NCI-H2171 treated with DMSO at 0.1 percent for 48 hours (cell line): ENCODE measurements around the gene FXYD7.

ENCODE experiments used
- DNase-seq: peaks from one replicate; lab custom pipeline; 2025; lab: John Stamatoyannopoulos, UW

The FXYD7 gene

DNA sequence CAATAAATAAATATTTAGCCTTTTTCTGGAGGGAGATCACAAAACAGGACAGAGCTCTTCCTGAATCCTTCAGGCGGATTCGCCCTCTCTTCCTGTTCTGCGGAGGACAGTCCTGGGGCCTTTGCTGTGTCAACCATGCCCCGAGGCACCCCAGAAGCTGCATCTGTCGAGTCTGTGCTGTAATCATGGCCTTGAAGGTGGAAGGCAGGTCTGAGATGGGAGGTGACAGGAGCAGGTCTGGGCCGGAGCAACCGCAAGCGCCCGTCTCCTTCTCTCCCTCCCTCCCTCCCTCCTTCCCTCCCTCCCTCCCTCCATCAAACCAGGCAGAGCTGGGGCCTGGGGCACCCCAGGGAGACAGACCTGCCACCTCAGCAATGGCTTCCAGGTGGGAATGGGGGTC is 32.1 kb upstream of the FXYD7 start:
- DNase-seq: no peak

DNA sequence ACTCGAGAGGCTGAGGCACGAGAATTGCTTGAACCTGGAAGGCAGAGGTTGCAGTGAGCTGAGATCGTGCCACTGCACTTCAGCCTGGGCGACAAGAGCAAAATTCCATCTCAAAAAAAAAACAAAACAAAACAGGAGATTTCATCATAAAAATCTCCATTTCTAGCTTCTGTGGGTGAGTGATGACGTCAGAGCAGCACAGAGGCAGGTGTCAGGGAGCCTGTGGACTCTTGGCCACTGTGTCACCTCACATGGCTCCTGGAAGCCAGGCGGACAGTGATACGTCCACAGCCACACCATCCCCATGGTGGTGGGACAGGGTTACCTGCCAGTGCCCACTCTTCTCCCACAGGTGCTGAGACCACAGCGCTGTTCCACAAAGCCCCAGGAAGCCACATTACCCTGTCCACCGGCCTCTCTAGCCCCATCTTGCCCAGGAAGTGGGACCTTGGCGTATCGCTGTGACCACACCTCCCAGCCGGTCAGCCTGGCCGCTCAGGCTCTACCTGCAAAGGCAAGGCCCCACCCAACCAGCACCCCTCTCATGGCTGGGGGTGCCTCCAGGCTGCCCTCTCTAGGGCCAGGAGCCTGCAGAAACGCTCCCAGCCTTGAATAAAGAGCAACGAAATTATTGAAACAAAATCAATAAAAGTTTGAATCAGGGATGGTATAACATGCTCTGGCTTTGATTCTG is 29.9 kb upstream of the FXYD7 start:
- no peak for DNase-seq

DNA sequence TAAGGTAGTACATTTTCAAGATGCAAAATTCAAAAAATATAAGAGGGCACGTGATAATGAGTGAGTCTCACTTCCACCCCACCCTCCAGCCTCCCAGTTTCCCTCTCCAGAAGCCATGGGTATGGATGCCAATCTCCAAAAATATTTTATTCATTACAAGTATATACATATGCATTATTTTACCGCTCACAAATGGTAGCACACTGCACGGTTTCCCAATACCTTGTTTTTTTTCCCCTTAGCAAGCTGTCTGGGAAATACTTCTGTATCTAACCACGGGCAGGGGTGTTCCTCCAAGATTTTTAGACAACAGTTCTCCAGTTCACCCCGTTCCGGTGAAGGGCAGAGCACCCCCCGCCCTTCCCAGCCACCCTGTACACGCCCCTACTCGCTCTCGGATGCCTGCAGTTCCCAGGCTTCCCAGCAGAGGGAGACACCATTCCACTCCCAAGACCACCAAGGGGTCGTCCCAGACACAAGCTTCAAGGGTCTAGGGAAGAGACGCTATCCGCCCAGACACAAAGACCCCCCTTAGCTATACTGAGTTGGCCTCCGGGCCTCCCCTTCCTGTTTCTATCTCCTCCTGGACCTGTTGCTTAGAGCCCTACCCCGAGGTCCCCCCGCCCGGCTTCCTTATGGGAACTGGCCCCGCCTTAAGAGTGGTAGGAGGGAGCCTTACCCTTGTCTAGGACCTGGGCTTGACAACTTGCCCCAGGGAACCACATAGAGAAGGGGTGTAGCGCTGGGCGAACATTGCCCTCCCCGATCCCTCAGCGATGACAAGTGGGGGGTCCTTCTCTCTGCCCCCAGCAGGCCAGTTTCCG is 28.5 kb upstream of the FXYD7 start:
- peak; percentile 64 for DNase-seq

DNA sequence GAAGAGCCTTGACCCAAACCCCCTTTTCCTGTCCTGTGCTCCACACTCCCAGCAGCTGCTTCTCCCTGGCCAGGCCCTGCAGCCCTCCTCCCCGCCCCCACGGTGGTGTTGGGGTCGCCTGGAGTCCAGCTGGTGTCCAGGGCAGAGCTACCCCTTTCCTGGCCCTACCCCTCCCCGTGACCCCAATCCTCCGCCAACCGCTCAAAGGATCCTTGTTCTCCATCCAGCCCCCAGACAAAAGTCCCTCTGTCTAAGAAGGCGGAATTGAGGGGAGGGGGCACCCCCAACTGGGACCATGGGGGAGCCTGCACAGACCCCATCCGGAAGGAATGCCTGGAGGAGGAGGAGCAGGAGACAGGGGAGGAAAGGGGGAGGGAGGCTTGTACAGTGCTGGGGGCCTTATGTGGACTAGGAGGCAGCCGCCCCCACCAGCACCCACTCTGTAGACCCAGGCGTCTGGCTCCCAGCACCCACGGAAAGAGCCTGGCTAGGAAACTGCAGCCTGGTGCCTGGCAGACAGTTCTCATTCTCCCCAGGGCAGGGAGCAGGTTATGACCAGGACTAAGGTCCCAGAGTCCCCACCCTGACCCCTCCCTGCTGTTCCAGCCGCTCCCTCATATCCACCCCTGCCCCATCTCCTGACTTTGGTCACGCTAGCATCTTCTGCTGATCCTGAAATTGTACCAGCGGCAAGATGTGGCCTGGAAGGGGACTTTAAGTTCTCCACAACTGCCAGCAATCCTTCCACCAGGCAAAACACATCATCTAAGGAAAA is 27.7 kb upstream of the FXYD7 start, which contains the start of gene FXYD3:
TSS of gene FXYD3 (plus strand) at position 647 of the 775 bp plus-strand sequence. CDS start 3,554 bp downstream, outside the sequence.
- DNase-seq: no peak

DNA sequence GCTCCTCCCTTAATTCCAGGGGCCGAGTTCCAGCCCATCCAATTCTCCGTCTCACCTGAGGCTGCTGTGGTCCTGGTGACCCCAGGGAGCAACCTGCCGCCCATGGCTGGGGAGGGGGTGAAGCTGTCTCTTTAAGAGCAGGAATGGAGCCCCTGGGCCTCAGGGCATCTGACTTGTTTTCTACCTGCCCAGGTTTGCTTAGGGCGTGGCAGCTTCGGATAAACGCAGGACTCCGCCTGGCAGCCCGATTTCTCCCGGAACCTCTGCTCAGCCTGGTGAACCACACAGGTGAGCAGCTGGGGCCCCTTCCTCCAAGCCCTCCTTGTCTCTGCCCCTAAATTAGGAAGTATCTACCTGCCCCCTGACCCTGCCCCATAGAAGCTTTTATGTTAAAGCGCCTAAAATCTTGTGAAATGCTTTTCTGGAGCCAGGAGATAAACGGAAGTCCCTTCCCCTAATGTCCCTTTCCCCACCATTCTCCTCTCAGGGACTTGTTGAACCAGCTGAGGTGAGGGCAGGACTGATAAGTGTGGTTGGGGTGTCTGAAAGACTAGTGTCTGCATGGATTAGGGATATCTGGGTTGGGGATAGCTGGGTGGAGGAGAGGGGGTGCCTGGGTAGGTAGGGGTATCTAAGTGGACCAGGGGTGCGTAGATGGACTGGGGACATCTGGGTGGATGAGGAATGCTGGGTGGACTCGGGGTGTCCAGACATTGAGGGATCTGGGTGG is 26.8 kb upstream of the FXYD7 start:
- no peak for DNase-seq

DNA sequence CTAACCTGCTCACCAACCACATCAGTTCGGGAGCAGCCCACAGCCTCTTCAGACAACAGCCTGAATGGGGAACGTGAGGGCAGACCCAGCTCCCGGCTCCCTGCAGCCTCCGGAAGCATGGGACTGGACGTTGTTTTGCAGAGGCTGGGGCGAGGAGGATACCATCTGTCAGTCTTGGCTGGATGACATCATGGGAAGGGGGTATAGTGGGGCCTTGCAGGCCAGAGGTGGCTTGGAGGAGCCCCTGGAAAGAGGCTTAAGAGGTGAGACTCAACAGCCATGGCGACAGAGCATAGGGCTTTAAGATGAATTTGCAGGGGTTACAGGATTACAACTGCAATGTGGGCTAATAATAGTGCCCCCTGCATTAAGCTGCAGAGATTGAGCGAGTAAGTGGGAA is 25.9 kb upstream of the FXYD7 start:
- peak; percentile 38 for DNase-seq

DNA sequence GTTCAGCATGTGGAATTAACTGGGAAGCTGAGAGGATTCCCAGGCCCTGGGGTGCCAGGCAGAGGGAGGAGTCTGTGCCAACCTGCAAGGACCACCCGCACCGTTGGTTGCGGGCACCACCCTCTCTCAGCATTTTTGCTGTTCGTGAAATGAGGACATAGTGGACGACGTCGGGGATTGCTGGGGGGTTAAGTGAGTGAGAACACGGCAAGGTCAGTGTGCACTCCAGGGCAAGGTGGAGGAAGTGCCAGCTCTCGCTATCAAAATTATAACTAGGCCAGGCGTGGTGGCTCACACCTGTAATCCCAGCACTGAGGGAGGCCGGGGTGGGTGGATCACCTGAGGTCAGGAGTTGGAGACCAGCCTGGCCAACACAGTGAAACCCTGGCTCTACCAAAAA is 25.3 kb upstream of the FXYD7 start:
- no peak for DNase-seq

DNA sequence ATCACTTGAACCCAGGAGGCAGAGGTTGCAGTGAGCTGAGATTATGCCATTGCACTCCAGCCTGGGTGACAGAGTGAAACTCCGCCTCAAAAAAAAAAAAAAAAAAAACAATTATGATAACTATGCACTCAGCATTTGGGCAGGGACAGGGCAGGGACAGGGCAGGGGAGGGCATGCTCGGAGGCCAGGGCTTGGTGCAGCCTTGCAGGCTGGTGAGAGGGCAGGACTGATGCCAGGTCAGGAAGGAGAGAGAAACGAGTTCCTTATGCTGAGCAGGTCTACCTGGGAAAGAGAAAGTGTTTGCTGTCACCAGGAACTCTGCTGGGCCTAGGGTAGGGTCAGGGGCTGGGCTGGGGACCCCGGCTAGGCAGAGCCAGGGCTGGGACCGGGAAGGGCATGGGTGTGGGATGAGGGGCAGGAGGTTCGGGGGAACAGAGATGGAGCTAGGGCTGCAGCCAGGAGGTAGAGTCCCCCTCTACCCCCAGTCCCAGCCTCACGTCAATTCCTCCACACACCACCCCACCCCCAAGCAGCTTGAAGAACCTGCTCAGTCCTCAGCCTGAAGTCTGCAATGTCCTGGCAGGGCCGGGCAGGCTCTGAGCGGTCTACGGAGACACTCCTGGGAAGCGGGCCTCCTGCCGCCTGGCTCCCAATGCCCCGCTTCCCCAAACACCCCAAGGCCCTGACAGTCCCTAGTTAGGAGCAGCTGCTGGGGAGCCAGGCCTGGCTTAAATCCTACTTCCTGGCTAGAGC is 24.6 kb upstream of the FXYD7 start:
- no peak for DNase-seq

DNA sequence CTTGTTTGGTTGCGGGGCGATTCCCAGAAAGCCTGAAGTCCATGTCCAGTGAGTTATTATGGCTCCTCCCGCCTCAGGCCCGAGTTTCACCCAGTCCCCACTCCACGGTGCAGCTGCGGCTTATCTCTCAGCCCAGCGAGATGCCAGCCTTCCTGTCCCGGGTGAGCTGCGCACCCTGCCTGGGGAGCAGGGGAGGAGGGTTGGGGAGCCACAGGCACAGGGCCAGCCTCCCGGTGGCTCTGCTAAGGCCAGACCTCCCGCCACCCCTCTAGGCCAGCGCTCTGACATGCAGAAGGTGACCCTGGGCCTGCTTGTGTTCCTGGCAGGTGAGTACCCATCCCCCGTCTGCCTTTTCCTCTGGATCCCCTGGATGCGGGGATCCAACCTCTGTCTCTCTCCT is 24.0 kb upstream of the FXYD7 start:
- DNase-seq: no peak

DNA sequence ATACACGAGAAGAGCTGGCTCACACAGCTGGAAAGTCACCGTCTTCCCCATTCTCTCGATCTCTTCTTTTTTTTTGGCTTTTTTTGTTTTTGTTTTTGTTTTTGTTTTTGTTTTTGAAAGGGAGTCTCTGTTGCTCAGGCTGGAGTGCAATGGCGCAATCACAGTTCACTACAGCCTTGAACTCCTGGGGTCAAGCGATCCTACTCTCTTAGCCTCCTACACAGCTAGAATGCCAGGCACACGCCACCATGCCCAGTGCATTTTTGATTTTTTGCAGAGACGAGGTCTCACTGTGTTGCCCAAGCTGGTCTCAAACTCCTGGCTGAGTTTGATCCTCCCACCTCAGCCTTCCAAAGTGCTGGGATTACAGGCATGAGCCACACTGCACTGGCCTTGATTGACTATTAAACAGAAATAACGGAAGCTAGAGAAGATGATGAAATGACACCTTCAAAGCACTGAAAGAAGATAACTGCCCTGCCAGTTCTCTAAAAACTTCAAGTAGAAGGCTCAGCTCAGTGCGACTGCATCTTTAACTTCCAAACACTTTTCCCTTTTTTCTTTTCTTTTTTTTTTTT is 23.4 kb upstream of the FXYD7 start:
- no peak for DNase-seq

DNA sequence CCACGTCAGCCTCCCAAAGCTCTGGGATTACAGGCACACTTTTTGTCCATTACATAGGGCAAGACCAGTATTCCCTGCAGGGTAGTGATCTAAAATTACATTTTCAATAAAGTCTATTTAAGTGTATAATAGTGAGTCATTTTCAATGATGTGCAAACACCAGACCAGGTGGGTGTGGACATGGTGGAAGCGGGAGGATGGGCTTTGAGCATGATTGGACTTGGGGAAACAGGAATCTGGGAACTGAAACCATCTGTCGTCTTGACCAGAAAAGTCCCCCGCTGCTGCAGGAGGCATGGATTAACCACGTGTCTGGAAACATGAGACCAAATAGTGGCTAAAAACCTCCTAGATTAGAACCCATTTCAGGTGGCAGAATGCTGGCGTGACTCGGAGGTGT is 22.6 kb upstream of the FXYD7 start:
- DNase-seq: peak; percentile 91

DNA sequence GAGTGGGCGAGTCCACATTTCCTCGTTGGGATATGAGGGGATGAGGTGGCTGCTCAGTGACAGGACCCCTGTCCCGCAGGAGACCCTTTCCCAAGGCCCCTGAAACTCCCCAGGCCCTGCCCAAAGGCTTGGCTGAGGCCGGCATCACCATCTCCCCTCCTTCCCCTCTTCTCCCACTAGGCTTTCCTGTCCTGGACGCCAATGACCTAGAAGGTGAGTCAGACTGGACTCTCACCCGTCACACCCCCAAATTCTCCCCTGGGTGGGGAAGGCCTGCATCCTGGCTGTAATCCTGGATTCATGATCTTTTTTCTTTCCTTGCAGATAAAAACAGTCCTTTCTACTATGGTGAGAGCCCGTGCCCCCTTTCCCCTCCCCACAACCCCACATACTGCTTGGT is 22.2 kb upstream of the FXYD7 start:
- no peak for DNase-seq

DNA sequence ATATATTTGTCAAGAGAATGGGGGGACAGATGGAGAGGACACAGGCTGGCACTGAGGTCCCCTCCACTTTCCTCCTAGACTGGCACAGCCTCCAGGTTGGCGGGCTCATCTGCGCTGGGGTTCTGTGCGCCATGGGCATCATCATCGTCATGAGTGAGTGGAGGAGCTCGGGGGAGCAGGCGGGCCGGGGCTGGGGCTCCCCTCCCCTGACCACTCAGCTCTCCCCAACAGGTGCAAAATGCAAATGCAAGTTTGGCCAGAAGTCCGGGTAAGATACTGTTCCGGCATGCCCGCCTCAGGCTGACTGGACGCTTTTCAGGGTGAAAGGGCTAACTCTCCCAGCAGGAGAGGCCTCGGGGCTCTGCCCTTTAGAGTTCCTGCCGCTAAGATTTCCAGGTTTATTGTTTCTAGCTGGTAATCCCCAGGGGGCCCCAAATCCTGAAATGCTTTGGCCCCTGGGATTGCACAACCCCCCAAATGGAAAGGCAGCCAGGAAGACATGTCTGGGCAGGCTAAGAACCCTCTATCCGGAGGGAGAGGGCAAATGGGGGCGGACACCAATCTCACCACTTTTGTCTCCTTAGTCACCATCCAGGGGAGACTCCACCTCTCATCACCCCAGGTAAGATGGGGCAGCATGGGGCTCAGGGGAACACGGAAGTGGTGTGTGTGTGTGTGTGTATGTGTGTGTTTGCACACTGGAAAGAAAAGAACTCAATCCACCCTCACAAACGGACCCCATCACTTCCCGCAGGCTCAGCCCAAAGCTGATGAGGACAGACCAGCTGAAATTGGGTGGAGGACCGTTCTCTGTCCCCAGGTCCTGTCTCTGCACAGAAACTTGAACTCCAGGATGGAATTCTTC is 20.1 kb upstream of the FXYD7 start:
- peak; percentile 54 for DNase-seq

DNA sequence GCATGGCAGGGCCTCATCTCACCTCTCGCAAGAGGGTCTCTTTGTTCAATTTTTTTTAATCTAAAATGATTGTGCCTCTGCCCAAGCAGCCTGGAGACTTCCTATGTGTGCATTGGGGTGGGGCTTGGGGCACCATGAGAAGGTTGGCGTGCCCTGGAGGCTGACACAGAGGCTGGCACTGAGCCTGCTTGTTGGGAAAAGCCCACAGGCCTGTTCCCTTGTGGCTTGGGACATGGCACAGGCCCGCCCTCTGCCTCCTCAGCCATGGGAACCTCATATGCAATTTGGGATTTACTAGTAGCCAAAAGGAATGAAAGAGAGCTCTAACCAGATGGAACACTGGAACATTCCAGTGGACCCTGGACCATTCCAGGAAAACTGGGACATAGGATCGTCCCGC is 19.5 kb upstream of the FXYD7 start:
- peak; percentile 29 for DNase-seq

DNA sequence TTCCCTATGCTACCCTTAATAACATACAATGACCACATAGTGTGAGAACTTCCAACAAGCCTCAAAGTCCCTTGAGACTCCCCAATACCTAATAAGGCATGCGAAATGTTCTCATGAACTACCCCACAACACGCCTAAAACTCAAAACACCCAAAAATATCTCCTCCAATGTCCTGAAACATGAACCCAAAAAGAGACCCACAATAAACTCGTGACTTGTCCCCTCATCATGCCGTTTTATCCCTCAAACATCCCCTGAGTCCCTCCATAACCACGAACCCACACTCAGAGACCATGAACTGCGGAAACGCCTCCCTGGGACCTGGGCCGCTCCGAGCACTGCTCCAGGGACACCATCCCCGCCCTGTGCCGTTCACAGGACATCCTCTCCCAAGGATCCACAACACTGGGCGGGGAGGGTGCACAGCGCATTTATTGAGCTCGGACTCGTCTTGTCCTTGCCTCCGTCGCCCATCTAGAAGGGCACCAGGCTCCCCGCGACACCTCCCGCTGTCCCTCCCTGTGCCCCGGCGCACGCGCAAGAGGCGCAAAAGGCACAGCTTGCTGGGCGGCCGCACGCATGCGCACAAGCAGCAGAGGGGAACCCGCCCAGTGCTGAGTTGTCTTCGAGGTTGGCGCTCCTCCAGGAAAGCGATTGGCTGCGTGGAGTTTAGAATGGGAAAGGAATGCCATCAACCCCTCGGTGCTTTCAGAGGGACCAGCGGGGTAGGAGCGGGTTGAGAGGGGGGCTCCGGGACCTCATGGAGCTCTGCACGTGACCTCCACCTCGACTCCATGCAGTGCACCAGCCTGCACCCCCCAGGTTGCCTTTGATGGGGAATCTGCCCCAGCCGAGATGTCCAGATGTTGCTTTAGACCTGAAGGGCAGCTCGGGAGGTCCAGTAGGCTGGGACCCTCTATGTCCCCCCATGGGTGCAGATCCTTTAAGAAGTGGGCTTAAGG is 18.7 kb upstream of the FXYD7 start:
- DNase-seq: peak; percentile 93

DNA sequence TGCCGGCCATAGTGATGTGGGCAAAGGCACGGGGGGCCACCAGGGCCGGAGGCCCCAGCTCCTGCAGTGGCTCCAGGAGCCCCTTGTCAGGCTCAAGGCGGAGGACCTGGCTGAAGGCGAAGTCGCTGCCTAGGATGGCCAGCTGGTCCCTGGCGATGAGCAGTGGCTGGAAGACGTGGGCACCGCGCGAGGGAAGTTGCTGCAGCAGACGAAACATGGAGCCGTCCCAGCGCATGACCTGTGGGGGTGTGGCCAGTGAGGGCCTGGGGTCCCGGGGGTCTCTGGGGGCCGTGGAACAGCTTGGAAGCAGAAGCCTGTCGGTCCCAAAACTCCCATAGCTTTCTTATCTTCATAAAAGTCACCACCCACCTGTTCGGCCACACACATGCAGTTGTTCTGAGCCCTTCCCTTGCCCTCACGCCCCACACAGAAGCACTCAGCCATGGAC is 17.8 kb upstream of the FXYD7 start:
- DNase-seq: no peak

DNA sequence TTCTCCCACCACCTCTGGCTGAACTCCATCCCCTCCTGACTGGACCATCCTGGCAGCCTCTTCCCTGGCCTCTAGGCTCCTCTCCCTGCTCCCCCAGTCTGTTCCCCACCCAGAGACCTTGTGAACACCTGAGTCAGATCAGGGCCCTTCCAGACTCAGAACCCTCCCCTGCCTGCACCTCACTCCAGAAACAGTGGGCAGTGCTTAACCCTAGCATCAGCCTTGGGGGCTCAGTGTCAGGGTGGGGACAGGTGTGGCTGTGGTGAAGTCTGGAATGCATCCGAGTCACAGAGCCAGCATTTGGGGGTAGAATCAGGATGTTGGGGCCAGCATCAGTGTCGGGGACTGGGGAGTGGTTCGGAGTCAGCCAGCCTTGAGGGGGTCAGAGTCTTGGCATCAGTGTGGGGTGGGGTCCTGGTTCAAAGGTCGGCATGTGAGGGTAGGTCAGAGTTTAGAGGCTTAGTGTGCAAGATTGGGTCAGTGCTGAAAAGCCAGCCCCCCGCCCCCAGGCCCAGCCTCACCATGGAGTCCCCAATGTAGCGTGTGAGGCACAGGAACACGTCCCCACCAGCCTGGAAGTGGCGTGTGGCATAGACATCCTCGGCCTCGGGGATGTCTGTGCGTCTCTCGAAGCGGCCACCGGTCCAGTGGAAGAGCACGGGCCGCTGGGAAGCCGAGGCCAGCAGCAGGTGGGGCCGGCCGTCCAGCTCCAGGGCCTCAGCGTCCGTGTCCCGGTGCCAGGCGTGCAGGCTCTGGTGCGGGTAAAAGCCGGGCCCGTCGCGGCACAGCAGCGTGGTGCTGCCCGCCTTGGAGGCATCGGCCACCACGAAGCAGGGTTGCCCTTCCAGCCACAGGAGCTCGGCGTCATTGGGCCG is 17.1 kb upstream of the FXYD7 start:
- DNase-seq: no peak

DNA sequence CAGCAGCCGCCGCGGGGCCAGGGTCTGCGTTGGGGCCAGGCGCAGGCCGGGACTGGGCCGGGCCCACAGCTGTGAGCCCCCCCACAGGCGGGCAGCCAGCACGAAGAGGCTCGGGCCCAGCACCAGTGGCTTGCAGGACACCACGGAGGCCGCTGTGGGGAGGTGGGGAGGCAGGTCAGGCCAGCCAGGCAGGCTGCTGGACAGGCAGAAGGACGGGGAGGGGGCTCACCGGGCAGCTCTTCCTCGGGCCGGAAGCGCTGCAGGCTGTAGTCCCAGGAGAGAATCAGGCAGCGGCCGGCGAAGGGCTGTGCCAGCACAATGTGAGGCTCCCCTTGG is 16.5 kb upstream of the FXYD7 start:
- no peak for DNase-seq
